Measurements from ENCODE around the gene CLCN6. TPM values are rescaled to one million over a fixed set of nuclear protein-coding genes. Genes with fewer than 3 reads are reported as not detected.

The CLCN6 gene
- total and polyA plus RNA-seq, 2 of the 13 experiments (the other 11 are each of a cell fraction or from before 2014, with no cell fraction given): 14.9 to 19.3 TPM

GRCh38 chr1:11805422-11806306 lies at the start of gene CLCN6, which contains the start of gene MTHFR (continued):
- TF ChIP-seq IRF2 (CRISPR knock-in tag; IDR thresholded peaks at IDR 0.05) (peak; percentile 44; the same call in 1 of the 2 replicates), KMT2B (CRISPR knock-in tag; IDR thresholded peaks at IDR 0.05) (no peak; the same call in none of the 2 replicates), ZNF616 (CRISPR knock-in tag; IDR thresholded peaks at IDR 0.05; ENCODE audit: low read depth) (0 out of 2 replicates have a peak, but pooled peaks have one; percentile 60), EED (CRISPR knock-in tag; IDR thresholded peaks at IDR 0.05) (peak; percentile 3; the same call in 1 of the 2 replicates), BATF2 (CRISPR knock-in tag; IDR thresholded peaks at IDR 0.05) (0 out of 2 replicates have a peak, but pooled peaks have one; percentile 13), ZNF704 (CRISPR knock-in tag; IDR thresholded peaks at IDR 0.05; ENCODE audit: borderline replicate concordance) (peak; percentile 77; the same call in 1 of the 2 replicates), EP300 (IDR thresholded peaks at IDR 0.05; ENCODE audit: low read depth in 2 of 2, low read length in 2 of 2) (peak in 1 of 2 experiments; percentile 48; a peak in 1 of 4 replicates), EP300 (CRISPR knock-in tag; IDR thresholded peaks at IDR 0.05; ENCODE audit: borderline replicate concordance) (peak; percentile 40; the same call in 1 of the 2 replicates), ZMYM3 (CRISPR knock-in tag; IDR thresholded peaks at IDR 0.05) (no peak; the same call in 1 of the 2 replicates), JUND (CRISPR knock-in tag; IDR thresholded peaks at IDR 0.05) (peak; percentile 12; the same call in 1 of the 2 replicates), MAZ (IDR thresholded peaks at IDR 0.05; ENCODE audit: borderline replicate concordance, low read depth, low read length) (peak; percentile 59; the same call in 1 of the 2 replicates), MAZ (CRISPR knock-in tag; IDR thresholded peaks at IDR 0.05; ENCODE audit: low read depth) (peak; percentile 91; the same call in 1 of the 2 replicates), ZHX2 (IDR thresholded peaks at IDR 0.05; ENCODE audit: low read depth) (peak; percentile 64; the same call in 1 of the 2 replicates), ZHX2 (CRISPR knock-in tag; IDR thresholded peaks at IDR 0.05; ENCODE audit: borderline replicate concordance) (no peak), TSC22D2 (CRISPR knock-in tag; IDR thresholded peaks at IDR 0.05; ENCODE audit: borderline replicate concordance) (peak; percentile 46; the same call in 1 of the 2 replicates), HOXD1 (CRISPR knock-in tag; IDR thresholded peaks at IDR 0.05) (no peak; the same call in 1 of the 2 replicates)
- TF ChIP-seq, protein P1, sequence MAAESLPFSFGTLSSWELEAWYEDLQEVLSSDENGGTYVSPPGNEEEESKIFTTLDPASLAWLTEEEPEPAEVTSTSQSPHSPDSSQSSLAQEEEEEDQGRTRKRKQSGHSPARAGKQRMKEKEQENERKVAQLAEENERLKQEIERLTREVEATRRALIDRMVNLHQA (CRISPR knock-in tag; IDR thresholded peaks at IDR 0.05): no peak

All from HepG2 (cell line).